Spleen (tissue), 7 donors: ENCODE measurements around the gene DUSP23.

ENCODE experiments used
- CTCF ChIP-seq, 11 experiments: fragments of 200-600 bp in 7 of 11; fragments of 450-650 bp in 4 of 11; sonication (generic) in 4 of 11; IDR thresholded peaks in 8 of 11; conservative IDR thresholded peaks in 3 of 11; 1 replicate in 7 of 11; 2 replicates in 4 of 11; pipeline versions ENCODE4 v1.4.0 to v1.8.0; 2016 to 2021; ENCODE audit warnings: antibody characterized with exemption in 11 of 11, inconsistent platforms in 4 of 11, mild to moderate bottlenecking in 1 of 11
- POLR2A ChIP-seq, 3 donors: fragments of 450-650 bp; IDR thresholded peaks; one replicate each; pipeline ENCODE4 v1.5.1; 2017; ENCODE audit warnings: antibody characterized with exemption in 3 of 3, mild to moderate bottlenecking in 1 of 3
- POLR2AphosphoS5 ChIP-seq, 3 donors: sonication (generic); formaldehyde crosslinking; IDR thresholded peaks; one replicate each; pipeline ENCODE4 v1.5.1; 2017; ENCODE audit warnings: antibody characterized with exemption in 3 of 3
- donor health status: DM: no; HTN: no; CAD: no; lungs with moderate emphysema.
- donor health status: DM: no; HTN: no; CAD: no.
- donor health status: DM: no; HTN: no; CAD: no.

- TF ChIP-seq POLR2A (IDR thresholded peaks at IDR 0.05): no peak
- TF ChIP-seq CTCF (IDR thresholded peaks at IDR 0.05 in 8 of 11, conservative IDR thresholded peaks at IDR 0.05 in 3 of 11): no peak
- no peak for TF ChIP-seq POLR2AphosphoS5 (IDR thresholded peaks at IDR 0.05)
Measured at GRCh38 chr1:159799446-159799985, 18.8 kb downstream of the DUSP23 start.
